Measurements from ENCODE around the gene CCSER2.
A peak's percentile ranks its signal among the peaks of the same experiment; 100 is the strongest.

CCSER2 gene

GRCh38 chr10:84353052-84353803 is 24.8 kb downstream of the CCSER2 start:
- TF ChIP-seq, protein P1, sequence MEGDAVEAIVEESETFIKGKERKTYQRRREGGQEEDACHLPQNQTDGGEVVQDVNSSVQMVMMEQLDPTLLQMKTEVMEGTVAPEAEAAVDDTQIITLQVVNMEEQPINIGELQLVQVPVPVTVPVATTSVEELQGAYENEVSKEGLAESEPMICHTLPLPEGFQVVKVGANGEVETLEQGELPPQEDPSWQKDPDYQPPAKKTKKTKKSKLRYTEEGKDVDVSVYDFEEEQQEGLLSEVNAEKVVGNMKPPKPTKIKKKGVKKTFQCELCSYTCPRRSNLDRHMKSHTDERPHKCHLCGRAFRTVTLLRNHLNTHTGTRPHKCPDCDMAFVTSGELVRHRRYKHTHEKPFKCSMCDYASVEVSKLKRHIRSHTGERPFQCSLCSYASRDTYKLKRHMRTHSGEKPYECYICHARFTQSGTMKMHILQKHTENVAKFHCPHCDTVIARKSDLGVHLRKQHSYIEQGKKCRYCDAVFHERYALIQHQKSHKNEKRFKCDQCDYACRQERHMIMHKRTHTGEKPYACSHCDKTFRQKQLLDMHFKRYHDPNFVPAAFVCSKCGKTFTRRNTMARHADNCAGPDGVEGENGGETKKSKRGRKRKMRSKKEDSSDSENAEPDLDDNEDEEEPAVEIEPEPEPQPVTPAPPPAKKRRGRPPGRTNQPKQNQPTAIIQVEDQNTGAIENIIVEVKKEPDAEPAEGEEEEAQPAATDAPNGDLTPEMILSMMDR (IDR thresholded peaks at IDR 0.05; ENCODE audit: control insufficient read depth, insufficient read depth, low read depth, low read length, missing control alignments): no peak
- DNase-seq (ENCODE audit: low read depth): no peak
- no peak overlapping the region for H3K4me3 ChIP-seq (ENCODE audit: control insufficient read depth, low read depth, low read length)

GRCh38 chr10:84354623-84355022 is 26.2 kb downstream of the CCSER2 start:
- no peak overlapping the region for H3K4me3 ChIP-seq (ENCODE audit: control insufficient read depth, low read depth, low read length)
- DNase-seq (ENCODE audit: low read depth): no peak
- TF ChIP-seq, protein P1 (IDR thresholded peaks at IDR 0.05; ENCODE audit: control insufficient read depth, insufficient read depth, low read depth, low read length, missing control alignments): no peak

GRCh38 chr10:84355106-84355505 is 26.7 kb downstream of the CCSER2 start:
- TF ChIP-seq, protein P1 (IDR thresholded peaks at IDR 0.05; ENCODE audit: control insufficient read depth, insufficient read depth, low read depth, low read length, missing control alignments): no peak
- no peak overlapping the region for H3K4me3 ChIP-seq (ENCODE audit: control insufficient read depth, low read depth, low read length)
- no peak for DNase-seq (ENCODE audit: low read depth)

DNA sequence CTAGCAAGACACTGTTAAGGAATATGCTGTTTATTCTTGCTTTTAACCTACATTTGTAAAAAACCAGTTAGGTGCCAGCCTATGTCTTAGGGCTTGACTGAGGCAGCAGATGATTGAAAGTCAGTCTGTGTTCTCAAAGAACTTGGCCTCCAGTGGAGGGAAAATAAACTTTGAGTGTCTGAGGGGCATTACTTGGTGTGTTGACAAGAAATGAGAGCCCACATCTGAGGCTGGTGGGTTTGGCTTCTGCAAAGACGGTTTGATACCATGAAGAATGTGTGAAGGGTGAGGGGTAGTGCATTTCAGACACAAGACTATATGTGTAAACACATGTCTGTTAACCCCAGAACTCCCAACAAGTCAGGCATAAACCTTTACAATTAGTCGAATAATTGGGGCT is 28.5 kb downstream of the CCSER2 start:
- no peak overlapping the region for H3K4me3 ChIP-seq (ENCODE audit: control insufficient read depth, low read depth, low read length)
- TF ChIP-seq, protein P1 (IDR thresholded peaks at IDR 0.05; ENCODE audit: control insufficient read depth, insufficient read depth, low read depth, low read length, missing control alignments): no peak
- no peak for DNase-seq (ENCODE audit: low read depth)

- DNase-seq (ENCODE audit: low read depth): no peak
- TF ChIP-seq, protein P1 (IDR thresholded peaks at IDR 0.05; ENCODE audit: control insufficient read depth, insufficient read depth, low read depth, low read length, missing control alignments): no peak
Measured at GRCh38 chr10:84358743-84359142, 30.4 kb downstream of the CCSER2 start.

DNA sequence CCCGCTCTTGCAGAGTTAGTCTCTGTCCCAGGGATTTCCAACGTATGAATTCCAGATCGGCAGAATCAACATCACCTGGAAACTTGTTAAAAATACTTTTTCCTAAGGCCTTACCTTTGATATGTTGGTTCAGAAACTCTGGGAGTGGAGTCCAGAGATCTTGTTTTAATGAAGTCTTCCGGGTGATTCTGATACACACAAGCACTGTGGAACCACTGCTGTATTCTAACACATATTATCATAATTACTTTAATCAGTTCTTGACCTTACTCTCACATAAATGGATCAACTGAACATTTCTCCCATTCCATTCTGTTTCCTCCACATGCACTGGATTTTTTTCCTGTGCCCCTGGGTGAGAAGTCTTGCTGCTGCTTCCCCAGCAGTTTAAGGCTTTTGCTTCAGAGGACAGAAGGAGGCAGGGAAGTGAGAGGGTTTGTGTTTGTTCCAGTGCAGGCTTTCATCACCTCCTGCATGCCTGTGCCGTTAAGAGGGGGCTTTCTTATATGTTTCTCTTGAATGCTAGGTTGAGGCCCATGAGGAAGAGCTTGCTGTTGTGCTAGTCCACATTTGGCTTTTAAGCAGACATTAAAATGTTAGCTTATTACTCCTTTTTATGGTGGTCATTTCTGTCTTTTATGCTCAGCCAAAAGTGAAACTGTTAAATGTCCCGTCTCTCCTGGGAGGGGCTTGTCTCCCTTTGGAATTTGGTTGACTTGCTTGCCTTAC is 32.4 kb downstream of the CCSER2 start:
- H3K4me3 ChIP-seq (ENCODE audit: control insufficient read depth, low read depth, low read length): peak overlapping the region; percentile 36
- no peak for DNase-seq (ENCODE audit: low read depth)
- TF ChIP-seq, protein P1 (IDR thresholded peaks at IDR 0.05; ENCODE audit: control insufficient read depth, insufficient read depth, low read depth, low read length, missing control alignments): no peak

More at GRCh38 chr10:84358743-84359142, 30.4 kb downstream of the CCSER2 start:
- H3K4me3 ChIP-seq (ENCODE audit: control insufficient read depth, low read depth, low read length): no peak overlapping the region
